ENCODE data around the gene TRIM52. TPM values are rescaled to one million over a fixed set of nuclear protein-coding genes. Genes with fewer than 3 reads are reported as not detected.

The TRIM52 gene
- total and polyA plus RNA-seq, 9 of the 15 experiments (the other 6 are each of a cell fraction or from before 2014, with no cell fraction given) = 3.3 to 21.9 (median 13.5) TPM

DNA sequence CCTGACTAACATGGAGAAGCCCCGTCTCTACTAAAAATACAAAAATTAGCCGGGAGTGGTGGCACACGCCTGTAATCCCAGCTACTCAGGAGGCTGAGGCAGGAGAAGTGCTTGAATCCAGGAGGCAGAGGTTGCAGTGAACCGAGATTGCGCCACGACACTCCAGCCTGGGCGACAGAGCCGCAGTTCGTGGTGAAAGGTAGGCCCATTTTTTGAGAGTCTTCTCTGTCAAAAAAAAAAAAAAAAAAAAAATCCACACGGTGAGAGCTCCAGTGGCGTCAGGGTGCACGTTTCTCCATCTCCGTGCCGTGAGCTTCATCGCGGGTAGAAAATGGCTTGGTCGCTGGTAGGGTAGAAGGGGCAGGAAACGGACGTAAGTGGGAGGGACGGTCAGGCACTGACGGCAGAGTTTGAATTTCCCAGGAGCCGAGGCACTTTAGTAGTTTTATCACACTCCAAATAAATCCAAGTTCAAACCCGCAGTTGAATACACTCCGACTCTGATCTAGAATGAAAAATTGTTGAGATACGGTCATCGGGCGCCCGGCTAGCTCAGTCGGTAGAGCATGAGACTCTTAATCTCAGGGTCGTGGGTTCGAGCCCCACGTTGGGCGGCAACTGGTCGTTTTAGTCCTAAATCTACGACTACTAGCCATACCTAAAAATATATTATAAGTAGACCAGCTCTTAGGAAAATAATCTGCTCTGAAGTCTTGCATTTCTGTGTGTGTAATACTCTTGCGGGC is 53.6 kb downstream of the TRIM52 start (continued):
- TF ChIP-seq PPARD (CRISPR knock-in tag; IDR thresholded peaks at IDR 0.05) = no peak
- TF ChIP-seq, protein P1, sequence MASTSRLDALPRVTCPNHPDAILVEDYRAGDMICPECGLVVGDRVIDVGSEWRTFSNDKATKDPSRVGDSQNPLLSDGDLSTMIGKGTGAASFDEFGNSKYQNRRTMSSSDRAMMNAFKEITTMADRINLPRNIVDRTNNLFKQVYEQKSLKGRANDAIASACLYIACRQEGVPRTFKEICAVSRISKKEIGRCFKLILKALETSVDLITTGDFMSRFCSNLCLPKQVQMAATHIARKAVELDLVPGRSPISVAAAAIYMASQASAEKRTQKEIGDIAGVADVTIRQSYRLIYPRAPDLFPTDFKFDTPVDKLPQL (IDR thresholded peaks at IDR 0.05; ENCODE audit: extremely low read depth, insufficient read length) = no peak
- no peak for TF ChIP-seq ZNF668 (CRISPR knock-in tag; IDR thresholded peaks at IDR 0.05)
- TF ChIP-seq RFX1 (IDR thresholded peaks at IDR 0.05) = no peak
- TF ChIP-seq, protein P2, sequence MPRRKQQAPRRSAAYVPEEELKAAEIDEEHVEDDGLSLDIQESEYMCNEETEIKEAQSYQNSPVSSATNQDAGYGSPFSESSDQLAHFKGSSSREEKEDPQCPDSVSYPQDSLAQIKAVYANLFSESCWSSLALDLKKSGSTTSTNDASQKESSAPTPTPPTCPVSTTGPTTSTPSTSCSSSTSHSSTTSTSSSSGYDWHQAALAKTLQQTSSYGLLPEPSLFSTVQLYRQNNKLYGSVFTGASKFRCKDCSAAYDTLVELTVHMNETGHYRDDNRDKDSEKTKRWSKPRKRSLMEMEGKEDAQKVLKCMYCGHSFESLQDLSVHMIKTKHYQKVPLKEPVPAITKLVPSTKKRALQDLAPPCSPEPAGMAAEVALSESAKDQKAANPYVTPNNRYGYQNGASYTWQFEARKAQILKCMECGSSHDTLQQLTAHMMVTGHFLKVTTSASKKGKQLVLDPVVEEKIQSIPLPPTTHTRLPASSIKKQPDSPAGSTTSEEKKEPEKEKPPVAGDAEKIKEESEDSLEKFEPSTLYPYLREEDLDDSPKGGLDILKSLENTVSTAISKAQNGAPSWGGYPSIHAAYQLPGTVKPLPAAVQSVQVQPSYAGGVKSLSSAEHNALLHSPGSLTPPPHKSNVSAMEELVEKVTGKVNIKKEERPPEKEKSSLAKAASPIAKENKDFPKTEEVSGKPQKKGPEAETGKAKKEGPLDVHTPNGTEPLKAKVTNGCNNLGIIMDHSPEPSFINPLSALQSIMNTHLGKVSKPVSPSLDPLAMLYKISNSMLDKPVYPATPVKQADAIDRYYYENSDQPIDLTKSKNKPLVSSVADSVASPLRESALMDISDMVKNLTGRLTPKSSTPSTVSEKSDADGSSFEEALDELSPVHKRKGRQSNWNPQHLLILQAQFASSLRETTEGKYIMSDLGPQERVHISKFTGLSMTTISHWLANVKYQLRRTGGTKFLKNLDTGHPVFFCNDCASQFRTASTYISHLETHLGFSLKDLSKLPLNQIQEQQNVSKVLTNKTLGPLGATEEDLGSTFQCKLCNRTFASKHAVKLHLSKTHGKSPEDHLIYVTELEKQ (CRISPR knock-in tag; IDR thresholded peaks at IDR 0.05) = no peak
- TF ChIP-seq BCL6 (CRISPR knock-in tag; IDR thresholded peaks at IDR 0.05) = no peak
- TF ChIP-seq ZNF764 (CRISPR knock-in tag; IDR thresholded peaks at IDR 0.05; ENCODE audit: low read depth) = peak; percentile 74; the same call in 1 of the 2 replicates
- TF ChIP-seq ZBTB8A (IDR thresholded peaks at IDR 0.05; ENCODE audit: partially characterized antibody) = no peak
- no peak for TF ChIP-seq RBM39 (optimal IDR thresholded peaks at IDR 0.05; ENCODE audit: low read depth, low read length)
- TF ChIP-seq ZBTB49 (CRISPR knock-in tag; IDR thresholded peaks at IDR 0.05; ENCODE audit: borderline replicate concordance) = no peak
- TF ChIP-seq FOXK2 (conservative IDR thresholded peaks at IDR 0.05 in 1 of 2, IDR thresholded peaks at IDR 0.05 in 1 of 2; ENCODE audit: low read depth in 2 of 2) = peak in 1 of 2 experiments; percentile 70; a peak in 1 of 4 replicates
- TF ChIP-seq RBM17 (IDR thresholded peaks at IDR 0.05; ENCODE audit: borderline replicate concordance, low read depth, low read length) = no peak
- TF ChIP-seq, protein P3, sequence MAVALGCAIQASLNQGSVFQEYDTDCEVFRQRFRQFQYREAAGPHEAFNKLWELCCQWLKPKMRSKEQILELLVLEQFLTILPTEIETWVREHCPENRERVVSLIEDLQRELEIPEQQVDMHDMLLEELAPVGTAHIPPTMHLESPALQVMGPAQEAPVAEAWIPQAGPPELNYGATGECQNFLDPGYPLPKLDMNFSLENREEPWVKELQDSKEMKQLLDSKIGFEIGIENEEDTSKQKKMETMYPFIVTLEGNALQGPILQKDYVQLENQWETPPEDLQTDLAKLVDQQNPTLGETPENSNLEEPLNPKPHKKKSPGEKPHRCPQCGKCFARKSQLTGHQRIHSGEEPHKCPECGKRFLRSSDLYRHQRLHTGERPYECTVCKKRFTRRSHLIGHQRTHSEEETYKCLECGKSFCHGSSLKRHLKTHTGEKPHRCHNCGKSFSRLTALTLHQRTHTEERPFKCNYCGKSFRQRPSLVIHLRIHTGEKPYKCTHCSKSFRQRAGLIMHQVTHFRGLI (CRISPR knock-in tag; IDR thresholded peaks at IDR 0.05) = no peak
- no peak for TF ChIP-seq PRPF4 (IDR thresholded peaks at IDR 0.05; ENCODE audit: insufficient read depth, low read depth, low read length, poor library complexity, severe bottlenecking)
- no peak for TF ChIP-seq SNIP1 (IDR thresholded peaks at IDR 0.05; ENCODE audit: low read depth)
- TF ChIP-seq SNRNP70 (optimal IDR thresholded peaks at IDR 0.05; ENCODE audit: low read depth, low read length) = no peak
